T-helper 1 cell treated with Interleukin-12 subunit alpha and Interleukin-12 subunit beta and Interleukin-4 antibody, amounts not matched to agents 30 ng/mL and 1 ng/mL, for 36 hours (primary cell): ENCODE results near the gene NTM. TPM values are rescaled to one million over a fixed set of nuclear protein-coding genes. Genes with fewer than 3 reads are reported as not detected.

Experiments
- intact Hi-C: fragments of 100-400 bp; cut with micrococcal nuclease; formaldehyde crosslinking; loops from one replicate; pipeline ENCODE4 v1.15.1; 2024
- total RNA-seq: library from RNA; stranded (reverse); gene quantifications from 2 replicates; pipeline ENCODE4 v1.2.3, GENCODE V29; 2022

NTM gene
- total RNA-seq, 1 donor from 2014 or later = not detected

DNA sequence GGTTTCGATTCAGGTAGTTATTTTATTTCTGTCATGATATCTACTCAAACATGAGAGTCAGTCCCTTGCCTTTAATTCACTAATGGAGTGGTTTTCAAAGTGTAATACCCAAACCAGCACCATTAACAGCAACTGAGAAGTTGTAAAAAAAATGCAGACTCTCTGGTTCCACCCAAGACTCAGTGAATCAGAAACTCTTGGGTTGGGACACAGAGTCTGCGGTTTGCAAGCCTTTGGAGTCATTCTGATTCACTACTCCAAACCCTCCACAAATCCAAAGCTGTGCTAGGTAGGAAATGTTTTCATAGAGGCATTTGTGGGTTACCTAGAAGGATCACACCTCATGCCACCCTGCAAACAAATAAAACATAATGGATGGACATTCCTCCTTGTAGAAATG lies 340.1 kb downstream of the NTM start:
- intact Hi-C loops = no loop called here

DNA sequence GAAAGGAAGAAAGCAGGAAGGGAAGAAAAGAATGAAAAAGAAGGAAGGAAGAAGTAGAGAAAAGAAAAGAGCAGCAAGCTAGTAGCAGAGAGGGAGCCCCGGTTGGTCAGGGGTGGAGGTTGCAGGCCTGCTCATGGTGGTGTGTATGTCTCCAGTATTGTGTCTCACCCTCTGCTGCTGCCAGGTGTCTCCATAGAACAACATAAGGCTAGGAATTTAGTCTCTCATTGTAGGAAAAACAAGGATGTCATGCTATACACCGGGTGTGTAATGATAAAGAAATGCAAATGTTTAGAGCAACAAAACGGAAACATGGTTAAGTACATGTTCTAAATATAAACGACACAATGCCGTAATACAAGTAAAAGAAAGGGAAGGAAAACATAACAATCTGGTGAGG lies 342.5 kb downstream of the NTM start:
- intact Hi-C loops = no loop called here

DNA sequence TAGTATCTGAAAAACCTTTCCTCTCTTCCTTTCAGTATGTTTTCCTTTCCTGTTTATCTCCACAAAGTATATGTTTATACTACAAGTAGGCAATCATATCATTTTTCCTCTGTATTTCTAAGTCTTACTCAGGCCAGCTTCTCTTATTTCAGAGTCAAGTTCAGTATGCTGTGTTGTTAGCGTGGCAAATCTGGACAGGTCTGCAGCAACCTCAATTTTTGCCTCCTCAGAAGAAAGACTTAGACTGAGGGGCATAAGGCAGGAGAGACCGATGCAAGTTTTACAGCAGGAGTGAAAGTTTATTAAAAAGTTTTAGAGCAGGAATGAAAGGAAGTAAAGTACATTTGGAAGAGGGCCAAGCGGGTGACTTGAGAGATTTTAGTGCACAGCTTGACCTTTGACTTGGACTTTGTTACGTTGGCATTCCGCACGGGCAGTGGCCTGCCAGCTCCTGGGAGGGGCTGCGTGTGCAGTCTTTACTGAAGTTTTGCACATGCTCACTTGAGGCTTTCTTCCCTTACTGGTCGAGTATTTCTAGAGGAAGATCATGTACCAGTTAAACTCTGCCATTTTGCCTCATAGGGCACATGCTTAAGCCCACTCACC lies 343.2 kb downstream of the NTM start:
- intact Hi-C loops = no loop called here

GRCh38 chr11:131717616-131718015 lies 347.2 kb downstream of the NTM start:
- intact Hi-C loops = no loop called here

DNA sequence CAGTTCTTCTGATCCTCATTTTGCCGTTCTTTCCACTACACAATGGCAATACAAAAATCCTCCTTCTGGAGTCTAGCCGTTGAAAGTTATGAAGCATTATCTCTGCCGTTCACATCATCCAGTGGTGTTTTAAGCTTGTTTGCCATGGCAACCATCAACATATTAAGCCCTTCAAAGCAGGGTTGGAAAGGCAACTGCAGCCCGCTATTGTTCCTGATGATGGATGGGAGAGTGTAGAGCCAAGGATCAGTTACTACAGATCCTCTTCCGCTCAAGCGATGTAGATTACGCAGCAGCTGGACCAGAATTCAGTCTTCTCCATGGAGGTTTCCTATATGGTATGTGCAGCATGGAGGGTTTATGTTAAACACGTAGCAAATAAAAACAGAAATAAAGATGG lies 352.7 kb downstream of the NTM start:
- intact Hi-C loops = no loop called here

DNA sequence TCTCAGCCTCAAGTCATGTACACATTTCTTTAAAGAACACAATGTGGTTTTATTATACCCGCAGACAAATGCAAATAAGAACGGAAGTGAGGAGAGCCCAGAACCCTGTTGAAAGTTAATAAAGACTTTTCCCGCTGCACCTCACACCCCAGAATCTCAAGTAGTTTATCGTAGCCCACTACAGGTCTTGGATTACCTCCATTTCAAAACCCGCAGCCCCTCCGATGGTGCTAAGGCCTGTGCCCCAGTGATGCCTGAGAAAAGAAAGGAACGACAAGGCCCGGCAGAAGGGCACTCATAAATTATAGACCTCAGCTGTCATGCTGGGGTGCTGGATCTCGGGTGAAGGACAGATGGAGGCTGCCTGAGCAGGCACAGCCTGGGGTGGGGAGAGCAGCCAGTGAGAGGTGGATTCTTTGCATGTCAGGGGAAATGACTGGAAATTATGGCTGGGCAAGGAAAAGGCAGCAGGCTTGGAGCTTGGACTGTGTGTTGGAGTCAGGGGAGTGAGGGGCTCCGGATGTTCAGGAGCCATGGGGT lies 354.1 kb downstream of the NTM start:
- intact Hi-C loops = no loop called here

DNA sequence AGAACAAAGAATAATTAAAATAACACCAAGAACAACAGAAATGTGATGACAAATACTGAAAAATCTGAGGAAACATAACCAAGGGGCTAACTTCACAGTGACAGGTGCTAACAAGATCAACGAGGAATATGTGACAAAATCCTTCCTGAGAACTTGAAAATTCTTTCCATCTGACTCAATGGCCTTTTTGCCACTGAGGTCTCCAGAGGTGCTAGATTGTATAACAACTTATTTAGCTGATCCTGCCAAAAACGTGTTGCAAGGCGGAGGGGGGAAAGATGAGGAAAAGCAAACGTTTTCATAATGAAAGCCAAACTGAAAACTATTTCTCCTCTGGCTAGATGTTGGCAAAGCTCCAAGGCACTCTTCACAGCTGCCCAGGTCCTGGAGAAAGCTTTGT lies 364.5 kb downstream of the NTM start:
- intact Hi-C loops = no loop called here

DNA sequence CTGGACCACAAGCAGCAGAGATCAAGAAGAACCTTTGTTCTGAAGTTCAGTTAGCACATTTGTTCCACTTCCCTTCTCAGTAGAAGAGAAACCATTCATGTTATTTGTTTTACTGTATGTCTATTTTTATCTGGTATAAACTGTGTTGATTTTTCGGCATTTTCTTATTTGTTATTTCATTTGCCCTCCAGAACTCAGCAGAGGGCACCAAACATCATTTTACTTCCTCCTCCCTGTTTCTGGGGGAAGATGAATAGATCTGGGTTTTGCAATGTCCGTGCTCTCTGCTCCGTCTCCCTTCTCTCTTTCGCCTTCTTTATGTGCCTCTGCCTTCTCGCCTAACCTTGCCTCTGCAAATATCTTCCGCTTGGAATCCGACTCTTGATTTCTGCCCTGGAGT lies 366.9 kb downstream of the NTM start:
- intact Hi-C loops = no loop called here

DNA sequence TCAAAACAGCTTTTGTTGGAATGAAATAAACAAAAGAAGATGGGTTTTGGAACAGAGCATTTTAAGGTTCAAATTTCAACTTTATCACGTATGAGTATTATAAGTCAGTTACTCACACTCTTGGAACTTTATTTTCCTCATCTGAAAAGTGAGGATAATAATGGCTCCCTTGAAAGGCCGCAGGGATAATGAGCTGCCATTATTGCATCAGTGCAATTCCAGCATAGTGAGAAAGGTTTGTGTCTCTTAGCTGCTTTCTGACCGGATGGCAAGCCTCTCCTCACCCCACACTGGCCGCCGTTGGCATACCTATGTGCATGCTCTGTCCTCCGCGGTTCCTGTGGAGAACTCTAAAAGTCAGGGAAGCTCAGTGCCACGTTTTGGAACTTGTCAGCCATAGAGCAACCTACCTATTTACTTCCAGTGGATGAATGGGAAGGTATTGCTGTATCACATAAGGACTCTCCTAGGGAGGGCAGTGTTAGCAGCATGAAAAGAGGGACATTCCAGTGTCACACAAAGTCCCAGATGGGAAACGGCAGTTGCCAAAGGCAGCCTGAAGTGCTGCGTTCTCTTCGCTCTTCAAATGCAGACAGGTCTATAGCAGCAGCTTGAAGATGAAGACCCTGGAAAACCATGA lies 368.9 kb downstream of the NTM start:
- intact Hi-C loops = no loop called here

DNA sequence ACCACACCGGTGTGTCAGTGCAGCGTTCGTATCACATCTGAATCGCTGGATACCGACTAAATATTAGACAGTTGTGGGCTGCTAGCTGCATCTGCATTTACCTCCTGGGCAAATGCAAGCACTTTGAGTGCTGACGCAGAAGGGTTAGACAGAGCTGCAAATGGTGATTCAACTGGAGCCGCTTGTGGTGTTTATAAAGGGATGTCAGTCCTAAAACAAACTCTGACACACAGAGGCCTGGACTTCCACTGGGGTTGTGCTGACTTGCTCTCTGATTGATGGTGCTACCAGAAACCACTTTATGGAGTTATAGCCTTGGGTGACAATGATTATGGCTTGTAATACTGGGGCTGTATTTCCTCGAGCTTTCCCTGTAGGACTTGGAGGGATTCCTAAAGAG lies 374.4 kb downstream of the NTM start:
- intact Hi-C loops = no loop called here

DNA sequence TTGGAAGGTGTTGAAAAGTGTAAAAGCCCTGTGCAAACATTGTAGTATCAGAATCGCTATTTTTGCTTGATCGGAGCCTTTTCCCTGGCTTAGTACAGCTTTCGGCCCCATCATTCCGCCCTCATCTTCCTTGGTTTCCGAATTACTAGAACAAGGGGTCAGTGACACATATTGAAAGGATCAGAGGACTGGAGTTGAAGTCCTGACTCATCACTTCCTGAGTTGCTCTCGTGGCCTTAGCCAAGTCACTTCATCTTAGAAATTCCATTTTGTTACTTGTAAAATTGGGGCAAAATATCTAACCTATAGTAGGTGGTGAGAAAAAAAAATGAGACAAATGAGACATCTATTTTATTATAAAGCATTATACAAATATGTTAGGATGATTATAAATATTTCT lies 375.0 kb downstream of the NTM start:
- intact Hi-C loops = no loop called here

DNA sequence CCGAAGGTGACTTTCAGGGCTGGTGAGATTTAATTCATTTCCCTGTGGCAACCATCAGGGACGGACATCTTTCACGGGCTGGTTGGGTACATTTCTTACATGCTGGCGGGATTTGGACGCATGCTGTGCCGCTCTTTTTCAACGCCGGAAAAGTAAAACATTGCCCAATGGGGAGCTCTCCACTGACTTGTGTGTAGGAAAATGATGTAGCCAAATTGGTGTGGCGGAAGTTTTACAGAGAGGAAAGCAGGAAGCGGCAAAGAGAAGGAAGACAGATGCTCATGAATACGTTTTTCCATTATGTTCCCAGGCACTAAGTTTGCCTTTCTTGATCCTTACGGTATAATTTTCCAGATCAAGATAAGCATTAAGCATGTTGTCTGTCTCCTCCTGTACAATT lies 375.8 kb downstream of the NTM start:
- intact Hi-C loops = no loop called here

- intact Hi-C loops = no loop called here
These were observed 378.0 kb downstream of the NTM start for GRCh38 chr11:131748151-131749050.

GRCh38 chr11:131749101-131749500 lies 378.7 kb downstream of the NTM start:
- intact Hi-C loops = no loop called here

DNA sequence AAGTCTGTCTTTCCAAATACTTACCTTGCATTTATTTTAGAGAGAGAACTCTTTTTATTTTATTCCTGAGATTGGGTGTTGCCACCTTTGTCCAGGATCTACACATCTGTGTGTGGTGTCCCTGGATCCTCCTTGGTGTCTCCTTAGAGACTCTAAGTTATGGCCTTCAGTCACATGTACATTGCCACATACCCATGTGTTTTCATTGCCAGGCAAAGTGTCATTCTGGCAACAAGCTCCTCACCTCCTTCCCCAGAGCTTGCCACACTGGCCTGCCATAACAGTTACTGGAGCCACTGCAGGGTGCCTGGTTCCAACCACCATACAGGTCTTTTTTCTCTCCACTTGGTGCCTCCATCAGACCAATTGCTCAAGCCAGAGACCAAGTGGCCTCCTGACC lies 379.7 kb downstream of the NTM start:
- intact Hi-C loops = no loop called here

- intact Hi-C loops = no loop called here
These were observed 380.3 kb downstream of the NTM start for GRCh38 chr11:131750692-131751091.

DNA sequence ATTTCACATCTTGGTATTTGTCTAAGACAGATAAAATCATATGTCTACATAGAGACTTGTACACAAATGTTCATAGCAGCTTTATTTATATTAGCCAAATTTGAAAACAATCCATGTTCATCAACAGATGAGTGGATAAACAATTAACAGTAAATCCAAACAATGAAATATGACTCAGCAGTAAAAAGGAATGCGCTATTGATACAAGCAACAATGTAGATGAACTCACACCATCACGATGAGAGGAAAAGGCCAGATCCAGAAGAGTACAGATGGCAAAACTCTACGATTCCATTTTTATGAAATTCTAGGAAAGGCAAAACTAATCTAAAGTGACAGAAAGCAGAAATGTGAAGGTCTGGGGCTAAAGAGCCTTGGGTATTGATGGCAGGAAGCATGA lies 384.3 kb downstream of the NTM start:
- intact Hi-C loops = no loop called here

- intact Hi-C loops = no loop called here
These were observed 386.2 kb downstream of the NTM start for GRCh38 chr11:131756479-131757110.

GRCh38 chr11:131758726-131759125 lies 388.3 kb downstream of the NTM start:
- intact Hi-C loops = no loop called here

DNA sequence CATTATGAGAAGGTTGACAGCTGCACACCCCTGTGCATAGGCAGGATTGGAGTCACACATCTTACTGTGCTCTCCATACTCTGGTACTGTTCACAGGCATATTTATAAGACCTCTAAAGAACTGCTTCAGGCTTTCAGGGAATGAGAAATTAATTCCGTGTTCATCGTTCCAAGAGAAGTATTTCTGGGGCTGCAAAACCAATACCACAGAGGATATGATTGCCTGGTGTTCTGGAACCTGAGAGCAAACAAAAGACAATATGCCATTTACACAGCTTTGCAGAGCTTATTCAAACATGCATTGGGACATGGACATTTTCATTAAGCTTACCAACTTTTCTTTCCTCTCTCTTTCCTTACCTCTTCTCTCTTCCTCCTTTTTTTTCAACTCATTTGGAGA lies 388.7 kb downstream of the NTM start:
- intact Hi-C loops = no loop called here

DNA sequence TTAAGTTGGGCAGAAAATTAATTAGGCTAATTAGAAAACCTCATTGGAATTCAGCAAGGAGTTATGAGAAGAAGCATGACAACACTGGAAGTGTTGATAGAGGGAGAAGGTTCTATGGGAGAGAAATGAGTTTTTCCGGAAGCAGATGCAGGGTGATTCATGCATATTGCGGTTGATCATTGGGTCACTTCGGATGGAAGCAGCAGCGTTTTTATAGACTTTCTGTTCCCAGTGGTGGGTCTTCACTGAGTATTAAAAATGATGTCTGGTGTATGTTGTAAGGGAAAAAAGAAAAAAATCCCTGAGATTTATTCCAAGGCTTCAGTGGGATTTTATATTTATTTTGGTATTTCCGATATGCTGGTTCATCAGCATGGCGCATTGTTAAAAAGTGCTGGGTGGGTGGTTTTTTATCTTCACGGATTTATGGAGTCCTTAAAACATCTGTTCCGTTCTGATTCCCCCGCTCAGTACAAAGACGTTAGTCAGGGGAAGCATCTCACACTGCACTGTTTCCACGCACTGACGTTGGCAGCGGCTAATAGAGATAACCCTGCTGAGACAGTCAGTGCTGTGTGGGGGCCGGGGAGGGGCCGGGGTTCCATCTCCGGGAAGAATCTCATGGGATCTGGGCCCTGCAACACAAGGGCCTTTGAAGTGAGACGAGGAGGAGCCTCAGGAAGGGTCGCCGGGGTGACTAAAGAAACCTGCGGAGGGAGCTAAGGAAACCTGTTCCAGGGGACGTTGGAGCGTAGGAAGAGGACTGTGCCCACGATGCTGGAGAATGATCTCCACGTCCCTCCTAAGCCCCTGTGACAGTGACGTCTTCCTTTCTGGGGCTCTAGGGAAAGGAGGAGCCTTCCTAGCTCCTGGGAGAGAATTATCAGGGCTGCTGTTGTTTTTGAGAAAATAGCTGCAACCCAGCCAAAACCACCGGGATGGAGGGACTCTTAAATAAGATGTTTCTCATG lies 390.0 kb downstream of the NTM start:
- intact Hi-C loops = no loop called here
